T-cell (primary cell): ENCODE data around the gene CD300LG. TPM values are rescaled to one million over a fixed set of nuclear protein-coding genes. Genes with fewer than 3 reads are reported as not detected.

Experiments used
- ATAC-seq, 4 experiments: fragments of 200-7000 bp in 3 of 4; fragments of 150-1000 bp in 1 of 4; cut with Tn5 transposase; replicated peaks in 1 of 4; 1 replicate in 3 of 4; 2 replicates in 1 of 4; pipeline ENCODE4 v1.10.0; 2021; ENCODE audit warnings: moderate library complexity in 3 of 4, mild to moderate bottlenecking in 2 of 4, moderate number of reproducible peaks in 1 of 4
- CTCF ChIA-PET, 2 donors: fragments of 300-600 bp; sonication (Branson Sonifier 250); formaldehyde crosslinking; loops; one replicate each; lab custom pipeline; 2022; ENCODE audit warnings: antibody characterized with exemption in 2 of 2; lab: Charles Lee
- POLR2A ChIA-PET, 2 donors: fragments of 300-600 bp; sonication (Branson Sonifier 250); formaldehyde crosslinking; loops; one replicate each; lab custom pipeline; 2022; ENCODE audit warnings: antibody characterized with exemption in 2 of 2; lab: Charles Lee
- DNase-seq, 35 experiments: peaks; one replicate each; pipeline versions ENCODE4 v3.0.0 to v3.0.0-alpha.2; 2013 to 2023
- H3K27ac ChIP-seq: one replicate; pipeline ENCODE4 v1.5.1; 2013; ENCODE audit warnings: low read length
- H3K27me3 ChIP-seq, 2 experiments: replicated peaks in 1 of 2; 1 replicate in 1 of 2; 2 replicates in 1 of 2; pipeline versions ENCODE4 v1.6.1 to v1.7.0; 2013; ENCODE audit warnings: low read length in 1 of 2, mixed read lengths in 1 of 2; ENCODE audit not compliant: control insufficient read depth in 2 of 2, insufficient read depth in 2 of 2; ENCODE audit errors: extremely low read depth in 1 of 2
- H3K36me3 ChIP-seq, 2 donors: 1 replicate in 1 of 2; 2 replicates in 1 of 2; pipeline versions ENCODE4 v1.6.1 to v1.7.0; 2013; ENCODE audit warnings: low read length in 1 of 2; ENCODE audit not compliant: control insufficient read depth in 2 of 2, insufficient read depth in 1 of 2; ENCODE audit errors: extremely low read depth in 1 of 2
- H3K4me1 ChIP-seq, 2 experiments: 1 replicate in 1 of 2; 2 replicates in 1 of 2; pipeline versions ENCODE4 v1.6.1 to v1.7.0; 2013; ENCODE audit warnings: low read length in 2 of 2, mixed read lengths in 1 of 2; ENCODE audit not compliant: insufficient read depth in 2 of 2, control insufficient read depth in 1 of 2; ENCODE audit errors: extremely low read depth in 1 of 2
- H3K4me3 ChIP-seq, 2 donors: 1 replicate in 1 of 2; 2 replicates in 1 of 2; pipeline versions ENCODE4 v1.5.1 to v1.7.0; 2013; ENCODE audit warnings: mild to moderate bottlenecking in 2 of 2, low read length in 1 of 2, moderate library complexity in 1 of 2; ENCODE audit not compliant: control insufficient read depth in 1 of 2; ENCODE audit errors: extremely low read depth in 1 of 2
- H3K9me3 ChIP-seq: 2 replicates; pipeline ENCODE4 v1.7.0; 2013
- H3K27ac Mint-ChIP-seq, 2 donors: one replicate each; pipeline ENCODE4 v1.8.0; 2020 to 2021; ENCODE audit warnings: mild to moderate bottlenecking in 2 of 2, mixed read lengths in 2 of 2
- H3K27me3 Mint-ChIP-seq, 2 donors: one replicate each; pipeline ENCODE4 v1.8.0; 2021 to 2022; ENCODE audit warnings: mixed read lengths in 2 of 2
- H3K36me3 Mint-ChIP-seq: one replicate; pipeline ENCODE4 v1.8.0; 2021; ENCODE audit warnings: mixed read lengths
- H3K4me1 Mint-ChIP-seq, 3 donors: one replicate each; pipeline ENCODE4 v1.8.0; 2020 to 2022; ENCODE audit warnings: mixed read lengths in 3 of 3, mild to moderate bottlenecking in 1 of 3
- H3K4me3 Mint-ChIP-seq, 3 donors: one replicate each; pipeline ENCODE4 v1.8.0; 2020 to 2022; ENCODE audit warnings: mild to moderate bottlenecking in 3 of 3, mixed read lengths in 3 of 3, moderate library complexity in 3 of 3
- H3K9me3 Mint-ChIP-seq, 3 donors: one replicate each; pipeline ENCODE4 v1.8.0; 2020 to 2022; ENCODE audit warnings: mixed read lengths in 3 of 3
- WGBS: methylation state at CpG from one replicate; pipeline ENCODE4 v1.1.5; 2013; ENCODE audit warnings: missing lambda C conversion rate; ENCODE audit not compliant: insufficient coverage; 5-methylcytosine and 5-hydroxymethylcytosine counted together
- total RNA-seq, 35 experiments: library from RNA in 6 of 35; stranded (reverse) in 6 of 35; fragments of 120-200 nt in 1 of 35; gene quantifications; one replicate each; pipeline versions ENCODE4 v1.2.1 to v1.2.4 and lab custom pipeline; 2013 to 2026

CD300LG gene
- total RNA-seq, 5 donors from 2014 or later (not counting 1 experiment from before 2014, with no cell fraction given): not detected

DNA sequence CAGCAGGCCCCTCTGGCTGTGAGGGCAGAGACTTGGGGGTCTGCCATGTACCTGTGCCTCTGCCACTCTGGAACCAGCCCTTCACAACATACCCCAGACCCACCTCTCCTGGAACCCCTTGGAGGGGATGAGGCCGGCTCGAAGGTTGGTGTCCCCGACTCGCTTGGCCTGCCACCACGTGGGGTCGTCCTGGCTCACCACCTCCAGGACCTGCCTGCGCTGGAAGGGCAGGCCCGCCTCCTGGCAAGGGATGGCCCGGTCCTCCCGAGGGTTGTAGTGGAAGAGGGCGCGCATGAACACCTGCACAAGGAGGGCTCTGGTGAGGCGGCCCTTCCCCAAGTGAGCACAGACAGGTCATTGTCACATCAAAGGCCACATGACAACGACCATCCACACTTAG, 26.2 kb upstream of the CD300LG start:
- H3K36me3 ChIP-seq: no peaks in the 10 kb centered on the region
- no peaks in the 10 kb centered on the region for H3K9me3 ChIP-seq
- 84% methylated on average over 14 of the region's 14 CpGs for WGBS
- ATAC-seq (no peak), DNase-seq (no peak)
- H3K4me1 Mint-ChIP-seq: no peaks in the 10 kb centered on the region
- H3K27ac ChIP-seq: no peak overlapping the region
- H3K4me3 Mint-ChIP-seq: no peak overlapping the region
- POLR2A ChIA-PET: no interaction called here
- peaks cover 0 to 7% of the 10 kb centered on the region in 2 experiments for H3K27me3 ChIP-seq
- no peaks in the 10 kb centered on the region for H3K36me3 Mint-ChIP-seq
- H3K4me1 ChIP-seq: no peaks in the 10 kb centered on the region
- H3K27me3 Mint-ChIP-seq: no peaks in the 10 kb centered on the region
- CTCF ChIA-PET: no interaction called here
- no peak overlapping the region for H3K27ac Mint-ChIP-seq
- H3K4me3 ChIP-seq: no peak overlapping the region
- no peaks in the 10 kb centered on the region for H3K9me3 Mint-ChIP-seq

DNA sequence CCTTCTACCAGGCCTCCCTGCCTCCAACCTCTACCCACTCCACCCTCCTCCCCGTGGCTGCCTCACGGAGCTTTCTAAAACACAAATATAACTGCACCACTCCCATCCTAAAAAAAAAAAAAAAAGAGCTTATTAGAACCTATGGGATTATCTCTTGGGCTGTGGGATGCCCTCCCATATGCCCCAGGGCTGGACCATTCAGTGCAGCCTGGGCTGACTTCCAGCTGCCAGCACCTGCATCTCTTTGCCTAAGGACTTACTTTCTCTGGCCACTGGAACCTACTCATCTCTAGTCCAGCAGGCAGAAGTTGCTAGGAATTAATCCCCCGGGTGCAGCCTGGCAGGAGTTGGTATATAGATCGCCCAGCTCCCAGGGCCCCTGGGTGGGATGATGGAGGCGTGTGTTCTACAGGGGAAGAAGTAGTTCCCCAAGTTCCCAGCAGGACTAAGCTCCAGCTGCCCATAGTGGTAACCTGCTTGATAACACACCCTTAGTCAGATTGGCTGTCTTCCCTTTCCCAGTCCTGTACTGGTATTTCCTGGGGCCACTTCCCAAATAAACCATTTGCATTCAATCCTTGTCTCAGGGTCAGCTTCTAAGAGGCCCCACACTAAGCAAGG, 24.3 kb upstream of the CD300LG start:
- H3K9me3 ChIP-seq: no peaks in the 10 kb centered on the region
- no peaks in the 10 kb centered on the region for H3K4me1 Mint-ChIP-seq
- H3K9me3 Mint-ChIP-seq: no peaks in the 10 kb centered on the region

DNA sequence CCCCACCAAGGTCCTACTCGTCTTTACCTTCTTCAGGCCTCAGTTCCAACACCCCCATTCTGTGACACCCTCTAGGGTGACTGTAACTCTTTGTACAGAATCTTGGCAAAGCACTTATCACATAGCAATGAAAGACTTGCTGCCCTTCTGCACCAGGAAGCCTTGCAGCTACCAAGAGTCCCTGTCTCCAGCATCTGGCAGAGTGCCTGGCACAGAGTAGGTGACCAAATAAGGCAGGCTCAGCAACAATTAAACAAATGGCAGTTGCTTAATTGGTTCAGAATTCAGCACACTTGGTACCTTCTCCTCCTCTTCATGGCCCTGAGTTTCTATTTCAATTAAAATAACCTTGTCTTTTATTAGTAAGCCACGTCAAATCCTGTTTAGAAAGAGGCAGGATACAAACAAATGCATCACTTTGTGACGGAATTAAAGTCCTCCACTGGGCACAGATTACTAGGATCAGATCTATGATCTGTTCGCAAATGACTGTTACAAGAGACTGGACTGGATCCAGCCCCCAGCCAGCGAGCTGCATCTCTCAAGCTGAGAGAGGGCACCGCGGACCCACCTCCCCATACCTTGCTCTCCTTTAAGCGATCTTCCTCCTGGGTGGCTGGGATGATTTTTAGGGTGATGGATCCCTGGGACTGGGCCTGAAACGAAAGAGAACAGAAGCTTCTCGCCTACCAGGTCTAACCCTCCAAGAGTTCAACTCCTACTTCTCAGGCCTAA, 23.5 kb upstream of the CD300LG start:
- H3K9me3 Mint-ChIP-seq: no peaks in the 10 kb centered on the region
- H3K36me3 Mint-ChIP-seq: no peaks in the 10 kb centered on the region
- ATAC-seq (no peak), DNase-seq (no peak)
- H3K4me3 ChIP-seq: no peak overlapping the region
- H3K9me3 ChIP-seq: no peaks in the 10 kb centered on the region
- no peak overlapping the region for H3K27ac Mint-ChIP-seq
- ChIA-PET POLR2A (no interaction called here), CTCF (no interaction called here)
- no peak overlapping the region for H3K4me3 Mint-ChIP-seq
- H3K4me1 ChIP-seq: no peaks in the 10 kb centered on the region
- H3K36me3 ChIP-seq: no peaks in the 10 kb centered on the region
- H3K27me3 ChIP-seq: no peaks in the 10 kb centered on the region
- 76% methylated on average over 4 of the region's 10 CpGs for WGBS
- no peaks in the 10 kb centered on the region for H3K27me3 Mint-ChIP-seq
- H3K4me1 Mint-ChIP-seq: no peaks in the 10 kb centered on the region
- H3K27ac ChIP-seq: no peak overlapping the region

More for the DNA sequence above, 24.3 kb upstream of the CD300LG start:
- H3K36me3 ChIP-seq: no peaks in the 10 kb centered on the region
- WGBS: no CpG with 5 or more reads among the region's 5 CpGs
- ChIA-PET POLR2A (no interaction called here), CTCF (interaction anchor here in 1 of 2 donors (0.5 kb wide), 1 partner anchor 20 kb away, joined by 3 read pairs; no protein-coding TSS in a partner anchor)
- Mint-ChIP-seq H3K27ac (no peak overlapping the region), H3K4me3 (no peak overlapping the region), H3K36me3 (no peaks in the 10 kb centered on the region), H3K27me3 (no peaks in the 10 kb centered on the region)
- no peak for ATAC-seq
- H3K4me3 ChIP-seq: no peak overlapping the region
- no peak for DNase-seq
- no peaks in the 10 kb centered on the region for H3K4me1 ChIP-seq
- H3K27me3 ChIP-seq: peaks cover 0 to 5% of the 10 kb centered on the region in 2 experiments
- no peak overlapping the region for H3K27ac ChIP-seq

DNA sequence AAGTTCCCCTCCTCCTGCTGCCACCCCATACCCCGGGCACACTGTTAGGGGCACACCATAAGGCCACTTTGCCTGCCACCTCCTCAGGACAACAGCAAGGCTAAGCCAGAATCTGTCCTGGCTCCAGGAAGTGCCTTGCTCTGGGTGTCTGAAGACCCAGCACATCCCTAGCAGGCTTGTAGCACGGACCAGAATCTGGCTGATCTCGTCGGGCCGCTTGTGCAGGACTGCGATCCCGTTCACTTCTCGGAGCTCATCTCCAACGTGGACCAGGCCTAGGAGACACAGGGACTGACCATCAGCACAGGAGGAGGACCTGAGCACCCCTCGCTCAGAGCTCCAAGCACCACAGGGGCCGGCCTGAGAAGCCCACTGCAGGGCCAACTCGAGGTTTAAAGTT, 21.4 kb upstream of the CD300LG start:
- no peaks in the 10 kb centered on the region for H3K27me3 Mint-ChIP-seq

DNA sequence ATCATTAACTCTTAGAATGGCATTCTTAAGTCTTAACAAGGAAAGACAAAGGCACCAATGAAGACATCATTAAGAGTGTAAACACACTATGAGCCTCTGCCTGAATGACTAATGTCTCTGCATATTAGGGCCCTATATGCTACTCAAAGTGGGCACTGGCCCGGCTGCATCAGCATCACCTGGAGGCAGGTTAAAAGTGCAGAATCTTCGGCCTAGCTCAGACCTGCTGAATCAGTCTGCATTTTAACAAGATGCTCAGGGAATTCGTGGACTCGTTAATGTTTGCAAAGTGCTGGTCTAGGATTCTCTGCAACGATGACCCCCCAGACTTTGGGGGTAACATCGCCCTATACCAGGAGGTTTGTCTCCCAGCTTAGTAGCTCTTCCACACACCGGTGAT, 20.8 kb upstream of the CD300LG start:
- ChIA-PET POLR2A (no interaction called here), CTCF (no interaction called here)
- Mint-ChIP-seq H3K4me3 (no peak overlapping the region), H3K9me3 (no peaks in the 10 kb centered on the region), H3K4me1 (peaks cover 0 to 6% (median 2%) of the 10 kb centered on the region in 3 donors), H3K27me3 (peaks cover 0 to 2% of the 10 kb centered on the region in 2 donors), H3K27ac (no peak overlapping the region), H3K36me3 (no peaks in the 10 kb centered on the region)
- ATAC-seq (no peak), DNase-seq (no peak)
- H3K36me3 ChIP-seq: no peaks in the 10 kb centered on the region
- no peak overlapping the region for H3K4me3 ChIP-seq
- no peaks in the 10 kb centered on the region for H3K9me3 ChIP-seq
- no peaks in the 10 kb centered on the region for H3K4me1 ChIP-seq
- no peak overlapping the region for H3K27ac ChIP-seq
- no peaks in the 10 kb centered on the region for H3K27me3 ChIP-seq
- 89% methylated on average over 5 of the region's 7 CpGs for WGBS

More for the DNA sequence above, 21.4 kb upstream of the CD300LG start:
- ATAC-seq (no peak), DNase-seq (no peak)
- H3K4me1 Mint-ChIP-seq: no peaks in the 10 kb centered on the region
- H3K27ac Mint-ChIP-seq: no peak overlapping the region
- Histone ChIP-seq H3K27ac (no peak overlapping the region), H3K9me3 (no peaks in the 10 kb centered on the region), H3K4me3 (no peak overlapping the region), H3K27me3 (no peaks in the 10 kb centered on the region), H3K4me1 (no peaks in the 10 kb centered on the region), H3K36me3 (no peaks in the 10 kb centered on the region)
- POLR2A ChIA-PET: no interaction called here
- no peak overlapping the region for H3K4me3 Mint-ChIP-seq
- H3K9me3 Mint-ChIP-seq: no peaks in the 10 kb centered on the region
- WGBS: 86% methylated on average over 11 of the region's 12 CpGs
- H3K36me3 Mint-ChIP-seq: no peaks in the 10 kb centered on the region
- CTCF ChIA-PET: no interaction called here

DNA sequence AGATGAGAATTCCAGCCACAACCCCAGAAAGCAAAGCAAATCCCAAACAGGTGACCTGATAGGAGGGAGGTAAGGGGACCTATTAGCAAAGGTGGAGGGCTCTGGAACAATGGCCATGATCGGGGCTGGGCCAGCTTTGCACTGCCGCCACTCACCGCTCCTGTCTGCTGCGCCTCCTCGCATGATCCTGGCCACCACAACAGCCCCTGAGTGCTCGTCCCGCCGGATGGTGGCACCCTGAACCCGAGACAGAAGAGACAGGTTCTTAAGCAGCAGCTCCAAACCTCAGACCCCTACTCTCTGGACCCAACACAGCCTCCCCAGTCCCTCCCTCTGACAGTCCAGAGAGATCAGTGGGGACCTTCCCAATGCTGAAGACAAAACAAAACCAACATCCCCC, 19.4 kb upstream of the CD300LG start:
- H3K4me3 ChIP-seq: no peak overlapping the region
- H3K27me3 Mint-ChIP-seq: peaks cover 0 to 4% of the 10 kb centered on the region in 2 donors
- H3K9me3 Mint-ChIP-seq: no peaks in the 10 kb centered on the region
- ATAC-seq: no peak
- H3K27ac Mint-ChIP-seq: no peak overlapping the region
- H3K4me1 Mint-ChIP-seq: peaks cover 3 to 9% (median 8%) of the 10 kb centered on the region in 3 donors
- no peak overlapping the region for H3K27ac ChIP-seq
- no peak overlapping the region for H3K4me3 Mint-ChIP-seq
- DNase-seq: no peak
- H3K4me1 ChIP-seq: peaks cover 0 to 5% of the 10 kb centered on the region in 2 experiments
- peaks cover 0 to 6% of the 10 kb centered on the region in 2 experiments for H3K27me3 ChIP-seq
- no peaks in the 10 kb centered on the region for H3K9me3 ChIP-seq
- CTCF ChIA-PET: no interaction called here
- H3K36me3 ChIP-seq: no peaks in the 10 kb centered on the region
- H3K36me3 Mint-ChIP-seq: no peaks in the 10 kb centered on the region
- WGBS: 91% methylated on average over 9 of the region's 9 CpGs
- POLR2A ChIA-PET: no interaction called here
